DND-41 (cell line): ENCODE measurements around the gene FLT3.

ENCODE experiments used
- ATAC-seq: fragments of 200-7000 bp; cut with Tn5 transposase; 3 replicates; pipeline ENCODE4 v1.9.1; 2021; ENCODE audit warnings: low read depth; ENCODE audit not compliant: insufficient read depth
- DNase-seq: peaks from one replicate; pipeline ENCODE4 v3.0.0-alpha.2; 2020
- H2AFZ ChIP-seq: 2 replicates; pipeline ENCODE4 v1.6.0; 2012; ENCODE audit warnings: low read depth, low read length
- H3K27ac ChIP-seq: 2 replicates; pipeline ENCODE4 v1.5.1; 2012; ENCODE audit warnings: low read length, inconsistent platforms
- H3K27me3 ChIP-seq: fragments of 200-600 bp; sonication (generic); 2 replicates; pipeline ENCODE4 v1.6.0; 2012; ENCODE audit warnings: low read length, mild to moderate bottlenecking, inconsistent platforms; ENCODE audit not compliant: insufficient read depth, poor library complexity
- H3K36me3 ChIP-seq: 2 replicates; pipeline ENCODE4 v1.5.1; 2012; ENCODE audit warnings: low read length, inconsistent platforms; ENCODE audit not compliant: insufficient read depth
- H3K4me1 ChIP-seq: 2 replicates; pipeline ENCODE4 v1.5.1; 2012; ENCODE audit warnings: mild to moderate bottlenecking, low read length; ENCODE audit not compliant: insufficient read depth
- H3K4me2 ChIP-seq: 2 replicates; pipeline ENCODE4 v1.6.0; 2012; ENCODE audit warnings: mild to moderate bottlenecking, moderate library complexity, low read length, inconsistent platforms; ENCODE audit not compliant: insufficient read depth
- H3K4me3 ChIP-seq, 2 experiments: fragments of 200-600 bp in 1 of 2; shearing (Covaris generic) in 1 of 2; 2 replicates each; pipeline ENCODE4 v1.5.1; 2012 to 2016; ENCODE audit warnings: inconsistent platforms in 2 of 2, low read length in 2 of 2, mild to moderate bottlenecking in 2 of 2, low read depth in 1 of 2, moderate library complexity in 1 of 2
- H3K79me2 ChIP-seq: 2 replicates; pipeline ENCODE4 v1.6.0; 2012; ENCODE audit warnings: low read length, inconsistent platforms; ENCODE audit not compliant: insufficient read depth
- H3K9ac ChIP-seq: 2 replicates; pipeline ENCODE4 v1.6.0; 2012; ENCODE audit warnings: low read depth, mild to moderate bottlenecking, inconsistent platforms, low read length, moderate library complexity
- H3K9me3 ChIP-seq: 2 replicates; pipeline ENCODE4 v1.5.1; 2012; ENCODE audit warnings: low read length, moderate library complexity, mild to moderate bottlenecking, inconsistent platforms; ENCODE audit not compliant: insufficient read depth, severe bottlenecking
- H4K20me1 ChIP-seq: 2 replicates; pipeline ENCODE4 v1.6.0; 2012; ENCODE audit warnings: low read length; ENCODE audit not compliant: insufficient read depth
- CTCF ChIP-seq: IDR thresholded peaks from 2 replicates; pipeline ENCODE4 v1.5.1; 2012; ENCODE audit warnings: borderline replicate concordance, low read length, moderate library complexity, mild to moderate bottlenecking; ENCODE audit not compliant: poor library complexity, severe bottlenecking; ENCODE audit errors: extremely low read depth
- EZH2 ChIP-seq: IDR thresholded peaks from 3 replicates; pipeline ENCODE4 v1.6.1; 2012; ENCODE audit warnings: borderline replicate concordance, low read depth, mild to moderate bottlenecking, moderate library complexity, low read length, inconsistent platforms; ENCODE audit not compliant: severe bottlenecking

Gene FLT3

DNA sequence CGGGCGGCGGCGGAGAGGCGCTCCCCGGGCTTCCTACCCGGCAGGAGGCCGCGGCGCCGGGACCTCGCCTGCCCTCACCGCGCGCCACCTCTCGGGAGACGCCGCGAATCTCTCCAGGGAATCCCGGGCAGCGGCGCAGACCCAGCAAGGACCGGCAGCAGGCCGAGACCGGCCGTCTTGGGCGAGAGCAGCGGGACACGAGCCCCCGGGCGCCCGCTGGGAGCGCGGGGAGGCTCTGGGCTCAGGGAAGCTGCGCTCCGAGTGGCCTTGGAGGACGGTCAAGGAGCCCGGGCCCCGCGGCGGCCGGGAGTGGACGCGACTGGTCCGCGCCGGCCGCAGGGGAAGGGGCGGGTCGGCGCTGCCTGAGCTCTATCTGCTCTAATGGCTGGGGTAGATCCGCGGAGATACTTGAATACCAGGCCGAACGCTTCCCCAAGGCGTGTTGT, 145.9 kb downstream of the FLT3 start:
- H3K9ac ChIP-seq, result peak overlapping the region; percentile 58; the same call in 1 of the 2 replicates
- no peak for DNase-seq
- H3K27me3 ChIP-seq, result peaks cover 12% of the 10 kb centered on the region
- no peaks in the 10 kb centered on the region for H3K36me3 ChIP-seq
- H4K20me1 ChIP-seq, result no peaks in the 10 kb centered on the region
- H2AFZ ChIP-seq, result peak overlapping the region; percentile 84; the same call in 1 of the 2 replicates
- no peaks in the 10 kb centered on the region for H3K79me2 ChIP-seq
- no peak overlapping the region for H3K27ac ChIP-seq
- no peak overlapping the region for H3K4me3 ChIP-seq
- TF ChIP-seq CTCF, result no peak
- peaks cover 12% of the 10 kb centered on the region for H3K4me1 ChIP-seq
- ATAC-seq, result no peak
- H3K9me3 ChIP-seq, result no peaks in the 10 kb centered on the region
- peak overlapping the region; percentile 87 for H3K4me2 ChIP-seq

DNA sequence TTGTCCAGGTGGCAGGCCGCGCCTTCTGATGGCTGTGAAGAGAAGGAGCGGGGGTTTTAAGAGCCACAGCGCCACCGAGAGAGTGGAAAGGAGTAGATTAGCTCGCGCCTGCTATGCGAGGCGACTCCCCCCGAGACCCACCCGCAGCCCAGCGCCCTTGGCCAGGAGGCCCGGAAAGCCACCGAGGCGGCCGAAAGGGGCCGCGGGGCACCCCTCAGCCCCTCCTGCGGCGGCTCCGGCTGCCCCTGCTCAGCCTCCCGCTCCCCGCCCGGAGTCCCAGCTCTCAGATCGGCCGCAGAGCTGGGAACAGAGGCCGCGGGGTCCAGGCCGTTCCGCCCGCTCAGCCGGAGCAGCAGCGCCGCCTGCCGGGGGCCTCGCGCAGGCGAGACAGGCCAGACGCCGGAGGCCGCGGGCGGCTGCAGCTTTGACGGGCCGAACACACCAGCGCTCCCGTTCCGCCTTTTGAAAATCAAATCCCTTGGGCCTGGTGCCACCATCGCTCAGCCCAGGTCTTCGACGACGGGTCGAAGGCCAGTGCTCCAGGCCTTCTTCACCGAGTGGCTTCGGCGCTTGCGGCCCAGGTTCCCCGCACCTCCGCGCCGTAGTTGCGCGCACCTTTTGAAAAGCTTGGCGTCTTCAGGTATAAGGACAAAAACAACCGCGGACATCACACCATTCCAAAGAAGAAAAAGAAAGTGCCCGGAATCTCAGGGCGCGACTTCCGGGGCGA, 146.5 kb downstream of the FLT3 start:
- TF ChIP-seq CTCF (peak; percentile 86), EZH2 (peak; percentile 75)
- H2AFZ ChIP-seq, result peak overlapping the region; percentile 86
- peaks cover 12% of the 10 kb centered on the region for H3K4me1 ChIP-seq
- H3K27ac ChIP-seq, result 0 out of 2 replicates have a peak overlapping the region, but pooled peaks have one; percentile 22
- no peaks in the 10 kb centered on the region for H3K79me2 ChIP-seq
- H3K9me3 ChIP-seq, result no peaks in the 10 kb centered on the region
- peaks cover 9% of the 10 kb centered on the region for H3K27me3 ChIP-seq
- H3K4me2 ChIP-seq, result peak overlapping the region; percentile 87
- DNase-seq, result peak; percentile 78
- peak overlapping the region; percentile 21 to 55; a peak in 3 of 4 replicates for H3K4me3 ChIP-seq
- H3K36me3 ChIP-seq, result no peaks in the 10 kb centered on the region
- peak overlapping the region; percentile 58 for H3K9ac ChIP-seq
- ATAC-seq, result peak; percentile 99
- no peaks in the 10 kb centered on the region for H4K20me1 ChIP-seq
